HepG2 (cell line): ENCODE measurements around the gene HES3. TPM values are rescaled to one million over a fixed set of nuclear protein-coding genes. Genes with fewer than 3 reads are reported as not detected.

Experiments used
- ATAC-seq: fragments of 200-7000 bp; cut with Tn5 transposase; 3 replicates; pipeline ENCODE4 v1.9.1; 2020; ENCODE audit warnings: mild to moderate bottlenecking, moderate library complexity
- BruUV-seq: library from RNA; stranded (reverse); fragments of 400-500 nt; replicated peaks from 2 replicates; lab custom pipeline; 2021; lab: Mats Ljungman, UMichigan
- CTCF ChIA-PET: fragments of 300-600 bp; formaldehyde crosslinking; extraction: SDS; loops from one replicate; lab custom pipeline; 2021; ENCODE audit warnings: low total read pairs, inconsistent platforms, low intra/inter-chr PET ratio; lab: Yijun Ruan, JAX
- POLR2A ChIA-PET: fragments of 350-600 bp; sonication (Branson Sonifier 250); formaldehyde crosslinking; loops from one replicate; lab custom pipeline; 2020; ENCODE audit warnings: antibody characterized with exemption, inconsistent platforms; lab: Yijun Ruan, JAX
- DNase-seq: peaks from one replicate; pipeline ENCODE4 v3.0.0-alpha.2; 2015; ENCODE audit warnings: low spot score
- FAIRE-seq: peaks from 3 replicates; lab custom pipeline; 2011; peaks lifted over from hg19 to GRCh38; lab: Jason Lieb, UNC
- H2AFZ ChIP-seq: one replicate; pipeline ENCODE4 v1.6.1; 2011; ENCODE audit warnings: low read length, inconsistent platforms
- H3K27ac ChIP-seq: fragments of 300-600 bp; 3 replicates; pipeline ENCODE4 v1.8.0; 2011; ENCODE audit warnings: mixed run types, mild to moderate bottlenecking, mixed read lengths, low read length, inconsistent platforms; ENCODE audit not compliant: insufficient read depth; ENCODE audit errors: extremely low read length
- H3K27me3 ChIP-seq, 2 experiments: fragments of 200-600 bp in 1 of 2; 2 replicates in 1 of 2; 3 replicates in 1 of 2; pipeline versions ENCODE4 v1.6.0 to v1.8.0; 2011; ENCODE audit warnings: low read length in 2 of 2, mild to moderate bottlenecking in 2 of 2, moderate library complexity in 2 of 2, inconsistent platforms in 1 of 2; ENCODE audit not compliant: insufficient read depth in 2 of 2, control insufficient read depth in 1 of 2
- H3K36me3 ChIP-seq, 2 experiments: fragments of 200-600 bp in 1 of 2; replicated peaks in 1 of 2; 2 replicates in 1 of 2; 3 replicates in 1 of 2; pipeline versions ENCODE4 v1.5.1 to v1.8.0; 2011; ENCODE audit warnings: low read length in 2 of 2, inconsistent platforms in 1 of 2; ENCODE audit not compliant: insufficient read depth in 2 of 2, control insufficient read depth in 1 of 2
- H3K4me1 ChIP-seq: 2 replicates; pipeline ENCODE4 v1.5.1; 2012; ENCODE audit warnings: low read length, inconsistent platforms; ENCODE audit not compliant: insufficient read depth
- H3K4me2 ChIP-seq: 2 replicates; pipeline ENCODE4 v1.6.0; 2011; ENCODE audit warnings: low read depth, low read length, inconsistent platforms
- H3K4me3 ChIP-seq, 3 experiments: fragments of 200-600 bp in 1 of 3; sonication (generic), shearing (Covaris generic) in 1 of 3; replicated peaks in 1 of 3; 2 replicates each; pipeline ENCODE4 v1.5.1; 2011 to 2016; ENCODE audit warnings: low read length in 3 of 3, inconsistent platforms in 2 of 3, low read depth in 2 of 3, mild to moderate bottlenecking in 2 of 3, control low read depth in 1 of 3, mixed read lengths in 1 of 3; ENCODE audit not compliant: insufficient read depth in 1 of 3
- H3K79me2 ChIP-seq: one replicate; pipeline ENCODE4 v1.6.1; 2011; ENCODE audit warnings: low read length, inconsistent platforms; ENCODE audit not compliant: insufficient read depth
- H3K9ac ChIP-seq: 2 replicates; pipeline ENCODE4 v1.6.0; 2011; ENCODE audit warnings: mild to moderate bottlenecking, low read depth, low read length, inconsistent platforms; ENCODE audit not compliant: insufficient read depth
- H3K9me3 ChIP-seq: 2 replicates; pipeline ENCODE4 v1.5.1; 2012; ENCODE audit warnings: mild to moderate bottlenecking, low read length
- H4K20me1 ChIP-seq: 2 replicates; pipeline ENCODE4 v1.6.0; 2011; ENCODE audit warnings: inconsistent platforms, mild to moderate bottlenecking, low read length, moderate library complexity; ENCODE audit not compliant: insufficient read depth
- ARNT2 ChIP-seq: sonication (generic); formaldehyde crosslinking; IDR thresholded peaks from 2 replicates; pipeline ENCODE4 v1.8.0; 2022; ENCODE audit warnings: mild to moderate bottlenecking, low read depth, missing genetic modification reagents, moderate library complexity
- HIVEP1 ChIP-seq: sonication (generic); formaldehyde crosslinking; IDR thresholded peaks from 2 replicates; pipeline ENCODE4 v1.4.0; 2020; ENCODE audit warnings: mild to moderate bottlenecking, missing genetic modification reagents
- MEIS2 ChIP-seq: sonication (generic); formaldehyde crosslinking; IDR thresholded peaks from 2 replicates; pipeline ENCODE4 v1.9.0; 2021; ENCODE audit warnings: mild to moderate bottlenecking, missing genetic modification reagents
- MIER3 ChIP-seq: IDR thresholded peaks from 2 replicates; pipeline ENCODE4 v1.6.1; 2016; ENCODE audit warnings: missing compliant biosample characterization, borderline replicate concordance
- POLR2AphosphoS5 ChIP-seq: IDR thresholded peaks from 2 replicates; pipeline ENCODE4 v1.6.1; 2012; ENCODE audit warnings: low read depth, low read length
- RORA ChIP-seq: sonication (generic); formaldehyde crosslinking; IDR thresholded peaks from 2 replicates; pipeline ENCODE4 v1.5.0; 2020; ENCODE audit warnings: mild to moderate bottlenecking, missing genetic modification reagents, moderate library complexity
- ZNF564 ChIP-seq: sonication (generic); formaldehyde crosslinking; IDR thresholded peaks from 2 replicates; pipeline ENCODE4 v1.8.1; 2023; ENCODE audit warnings: mild to moderate bottlenecking, missing genetic modification reagents
- ZNF7 ChIP-seq: IDR thresholded peaks from 2 replicates; pipeline ENCODE4 v1.6.1; 2016; ENCODE audit warnings: missing biosample characterization, missing genetic modification reagents
- ZNF790 ChIP-seq: sonication (generic); formaldehyde crosslinking; IDR thresholded peaks from 2 replicates; pipeline ENCODE4 v1.8.0; 2022; ENCODE audit warnings: missing genetic modification reagents, mild to moderate bottlenecking, borderline replicate concordance
- WGBS: methylation state at CpG from one replicate; pipeline ENCODE4 v1.1.6; 2017; ENCODE audit warnings: low lambda C conversion rate; 5-methylcytosine and 5-hydroxymethylcytosine counted together
- in situ Hi-C: cut with HindIII; loops from 2 replicates; pipeline ENCODE4 v1.10.0; 2017; ENCODE audit warnings: low pct_unique_long_range_greater_than_20kb; ENCODE audit not compliant: extremely low pct_ligation_motif_present
- intact Hi-C: fragments of 100-400 bp; cut with micrococcal nuclease; formaldehyde crosslinking; loops from one replicate; pipeline ENCODE4 v1.10.0; 2022; ENCODE audit not compliant: unreplicated experiment
- polyA plus RNA-seq, 8 experiments: library from polyadenylated mRNA; depleted of rRNA in 3 of 8; stranded (reverse) in 7 of 8; unstranded in 1 of 8; fragments of >200 nt; fragmentation: Illumina TruSeq in 4 of 8; extraction: Trizol in 4 of 8; gene quantifications; 2 replicates each; pipeline versions ENCODE4 v1.2.1 to v1.2.3, GENCODE V29; 2011 to 2016; ENCODE audit warnings: low read depth in 4 of 8, missing spikeins in 1 of 8, mixed read lengths in 1 of 8; ENCODE audit not compliant: insufficient read depth in 1 of 8
- total RNA-seq, 5 experiments: library from RNA; depleted of rRNA; stranded (reverse); fragments of >200 nt; fragmentation: Illumina TruSeq; extraction: Trizol; gene quantifications; 2 replicates each; pipeline ENCODE4 v1.2.3, GENCODE V29; 2016; ENCODE audit warnings: low read depth in 1 of 5
- TF ChIP-seq, protein P1 (sequence below): sonication (generic); formaldehyde crosslinking; IDR thresholded peaks from 2 replicates; pipeline ENCODE4 v1.8.0; 2022; ENCODE audit warnings: missing genetic modification reagents, mild to moderate bottlenecking, borderline replicate concordance
- TF ChIP-seq, protein P2 (sequence below): sonication (generic); formaldehyde crosslinking; IDR thresholded peaks from 2 replicates; pipeline ENCODE4 v1.9.0; 2022; ENCODE audit warnings: low read depth, missing genetic modification reagents
- TF ChIP-seq, protein P3 (sequence below): IDR thresholded peaks from 2 replicates; pipeline ENCODE4 v1.6.1; 2016
- TF ChIP-seq, protein P4 (sequence below): sonication (generic); formaldehyde crosslinking; IDR thresholded peaks from 2 replicates; pipeline ENCODE4 v1.8.1; 2023; ENCODE audit warnings: mild to moderate bottlenecking, inconsistent platforms, moderate library complexity, missing genetic modification reagents, borderline replicate concordance
- TF ChIP-seq, protein P5 (sequence below): sonication (generic); formaldehyde crosslinking; conservative IDR thresholded peaks from 2 replicates; pipeline ENCODE4 v1.8.0; 2022; ENCODE audit warnings: low read depth, missing genetic modification reagents
- TF ChIP-seq, protein P6 (sequence below): sonication (generic); formaldehyde crosslinking; IDR thresholded peaks from 2 replicates; pipeline ENCODE4 v1.5.0; 2020; ENCODE audit warnings: missing genetic modification reagents, mild to moderate bottlenecking, borderline replicate concordance

The HES3 gene
- total and polyA plus RNA-seq, 2 of the 13 experiments (the other 11 are each of a cell fraction or from before 2014, with no cell fraction given) = not detected

DNA sequence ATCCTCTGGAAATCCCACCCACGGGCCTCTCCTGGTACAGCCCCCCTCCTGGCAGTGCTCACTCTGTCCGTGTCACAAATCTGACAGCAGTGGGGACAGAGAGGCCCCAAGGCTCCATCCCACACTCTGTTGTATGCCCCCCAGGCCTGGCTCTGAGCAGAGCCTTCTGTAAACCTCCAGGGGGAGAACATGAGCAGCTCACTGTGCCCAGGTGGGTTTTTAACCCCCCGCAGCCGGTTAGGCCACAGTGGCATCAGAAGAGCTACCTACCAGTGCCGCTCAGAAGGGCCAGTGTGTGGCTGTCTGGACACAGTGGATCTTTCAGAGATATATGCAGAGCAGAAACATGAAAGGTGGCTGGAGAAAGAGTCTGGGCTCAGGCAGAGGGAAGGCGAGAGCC is 28.9 kb downstream of the HES3 start:
- Histone ChIP-seq H3K4me2 (no peak overlapping the region), H3K9ac (no peak overlapping the region), H3K27me3 (no peaks in the 10 kb centered on the region), H2AFZ (no peak overlapping the region), H3K36me3 (0 out of 5 replicates have a peak, but pooled peaks cover 1 to 6% of the 10 kb centered on the region in 2 experiments), H4K20me1 (no peaks in the 10 kb centered on the region), H3K4me1 (no peaks in the 10 kb centered on the region), H3K79me2 (no peaks in the 10 kb centered on the region), H3K27ac (no peak overlapping the region), H3K9me3 (no peaks in the 10 kb centered on the region), H3K4me3 (no peak overlapping the region)
- BruUV-seq = no TSS peak
- in situ Hi-C loops (no loop called here), intact Hi-C loops (no loop called here)
- DNase-seq (no peak), ATAC-seq (no peak), FAIRE-seq (no peak)
- ChIA-PET POLR2A (no interaction called here), CTCF (no interaction called here)
- WGBS = 92% methylated on average over 6 of the region's 6 CpGs
- TF ChIP-seq MIER3 (CRISPR knock-in tag) (no peak), RORA (CRISPR knock-in tag) (no peak), HIVEP1 (CRISPR knock-in tag) (no peak), ZNF790 (CRISPR knock-in tag) (no peak), POLR2AphosphoS5 (no peak), ZNF7 (CRISPR knock-in tag) (no peak), ZNF564 (no peak), ARNT2 (CRISPR knock-in tag) (no peak), MEIS2 (CRISPR knock-in tag) (no peak)
- TF ChIP-seq, protein P1, sequence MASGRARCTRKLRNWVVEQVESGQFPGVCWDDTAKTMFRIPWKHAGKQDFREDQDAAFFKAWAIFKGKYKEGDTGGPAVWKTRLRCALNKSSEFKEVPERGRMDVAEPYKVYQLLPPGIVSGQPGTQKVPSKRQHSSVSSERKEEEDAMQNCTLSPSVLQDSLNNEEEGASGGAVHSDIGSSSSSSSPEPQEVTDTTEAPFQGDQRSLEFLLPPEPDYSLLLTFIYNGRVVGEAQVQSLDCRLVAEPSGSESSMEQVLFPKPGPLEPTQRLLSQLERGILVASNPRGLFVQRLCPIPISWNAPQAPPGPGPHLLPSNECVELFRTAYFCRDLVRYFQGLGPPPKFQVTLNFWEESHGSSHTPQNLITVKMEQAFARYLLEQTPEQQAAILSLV = no peak
- TF ChIP-seq, protein P2, sequence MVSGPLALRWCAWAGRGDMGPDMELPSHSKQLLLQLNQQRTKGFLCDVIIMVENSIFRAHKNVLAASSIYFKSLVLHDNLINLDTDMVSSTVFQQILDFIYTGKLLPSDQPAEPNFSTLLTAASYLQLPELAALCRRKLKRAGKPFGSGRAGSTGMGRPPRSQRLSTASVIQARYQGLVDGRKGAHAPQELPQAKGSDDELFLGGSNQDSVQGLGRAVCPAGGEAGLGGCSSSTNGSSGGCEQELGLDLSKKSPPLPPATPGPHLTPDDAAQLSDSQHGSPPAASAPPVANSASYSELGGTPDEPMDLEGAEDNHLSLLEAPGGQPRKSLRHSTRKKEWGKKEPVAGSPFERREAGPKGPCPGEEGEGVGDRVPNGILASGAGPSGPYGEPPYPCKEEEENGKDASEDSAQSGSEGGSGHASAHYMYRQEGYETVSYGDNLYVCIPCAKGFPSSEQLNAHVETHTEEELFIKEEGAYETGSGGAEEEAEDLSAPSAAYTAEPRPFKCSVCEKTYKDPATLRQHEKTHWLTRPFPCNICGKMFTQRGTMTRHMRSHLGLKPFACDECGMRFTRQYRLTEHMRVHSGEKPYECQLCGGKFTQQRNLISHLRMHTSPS (CRISPR knock-in tag) = no peak
- TF ChIP-seq, protein P3, sequence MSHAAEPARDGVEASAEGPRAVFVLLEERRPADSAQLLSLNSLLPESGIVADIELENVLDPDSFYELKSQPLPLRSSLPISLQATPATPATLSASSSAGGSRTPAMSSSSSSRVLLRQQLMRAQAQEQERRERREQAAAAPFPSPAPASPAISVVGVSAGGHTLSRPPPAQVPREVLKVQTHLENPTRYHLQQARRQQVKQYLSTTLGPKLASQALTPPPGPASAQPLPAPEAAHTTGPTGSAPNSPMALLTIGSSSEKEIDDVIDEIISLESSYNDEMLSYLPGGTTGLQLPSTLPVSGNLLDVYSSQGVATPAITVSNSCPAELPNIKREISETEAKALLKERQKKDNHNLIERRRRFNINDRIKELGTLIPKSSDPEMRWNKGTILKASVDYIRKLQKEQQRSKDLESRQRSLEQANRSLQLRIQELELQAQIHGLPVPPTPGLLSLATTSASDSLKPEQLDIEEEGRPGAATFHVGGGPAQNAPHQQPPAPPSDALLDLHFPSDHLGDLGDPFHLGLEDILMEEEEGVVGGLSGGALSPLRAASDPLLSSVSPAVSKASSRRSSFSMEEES = no peak
- TF ChIP-seq, protein P4, sequence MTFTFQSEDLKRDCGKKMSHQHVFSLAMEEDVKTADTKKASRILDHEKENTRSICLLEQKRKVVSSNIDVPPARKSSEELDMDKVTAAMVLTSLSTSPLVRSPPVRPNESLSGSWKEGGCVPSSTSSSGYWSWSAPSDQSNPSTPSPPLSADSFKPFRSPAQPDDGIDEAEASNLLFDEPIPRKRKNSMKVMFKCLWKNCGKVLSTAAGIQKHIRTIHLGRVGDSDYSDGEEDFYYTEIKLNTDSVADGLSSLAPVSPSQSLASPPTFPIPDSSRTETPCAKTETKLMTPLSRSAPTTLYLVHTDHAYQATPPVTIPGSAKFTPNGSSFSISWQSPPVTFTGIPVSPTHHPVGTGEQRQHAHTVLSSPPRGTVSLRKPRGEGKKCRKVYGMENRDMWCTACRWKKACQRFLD (CRISPR knock-in tag) = no peak
- TF ChIP-seq, protein P5, sequence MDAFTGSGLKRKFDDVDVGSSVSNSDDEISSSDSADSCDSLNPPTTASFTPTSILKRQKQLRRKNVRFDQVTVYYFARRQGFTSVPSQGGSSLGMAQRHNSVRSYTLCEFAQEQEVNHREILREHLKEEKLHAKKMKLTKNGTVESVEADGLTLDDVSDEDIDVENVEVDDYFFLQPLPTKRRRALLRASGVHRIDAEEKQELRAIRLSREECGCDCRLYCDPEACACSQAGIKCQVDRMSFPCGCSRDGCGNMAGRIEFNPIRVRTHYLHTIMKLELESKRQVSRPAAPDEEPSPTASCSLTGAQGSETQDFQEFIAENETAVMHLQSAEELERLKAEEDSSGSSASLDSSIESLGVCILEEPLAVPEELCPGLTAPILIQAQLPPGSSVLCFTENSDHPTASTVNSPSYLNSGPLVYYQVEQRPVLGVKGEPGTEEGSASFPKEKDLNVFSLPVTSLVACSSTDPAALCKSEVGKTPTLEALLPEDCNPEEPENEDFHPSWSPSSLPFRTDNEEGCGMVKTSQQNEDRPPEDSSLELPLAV (CRISPR knock-in tag) = no peak
- TF ChIP-seq, protein P6, sequence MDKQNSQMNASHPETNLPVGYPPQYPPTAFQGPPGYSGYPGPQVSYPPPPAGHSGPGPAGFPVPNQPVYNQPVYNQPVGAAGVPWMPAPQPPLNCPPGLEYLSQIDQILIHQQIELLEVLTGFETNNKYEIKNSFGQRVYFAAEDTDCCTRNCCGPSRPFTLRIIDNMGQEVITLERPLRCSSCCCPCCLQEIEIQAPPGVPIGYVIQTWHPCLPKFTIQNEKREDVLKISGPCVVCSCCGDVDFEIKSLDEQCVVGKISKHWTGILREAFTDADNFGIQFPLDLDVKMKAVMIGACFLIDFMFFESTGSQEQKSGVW (CRISPR knock-in tag) = no peak
